ENCODE results near the gene ZNF254.
"Not testable (repeated sequence)": the region's sequence is repeated elsewhere in the genome, so short reads cannot be mapped to it uniquely, and the experiment has no call there.

ZNF254 gene

DNA sequence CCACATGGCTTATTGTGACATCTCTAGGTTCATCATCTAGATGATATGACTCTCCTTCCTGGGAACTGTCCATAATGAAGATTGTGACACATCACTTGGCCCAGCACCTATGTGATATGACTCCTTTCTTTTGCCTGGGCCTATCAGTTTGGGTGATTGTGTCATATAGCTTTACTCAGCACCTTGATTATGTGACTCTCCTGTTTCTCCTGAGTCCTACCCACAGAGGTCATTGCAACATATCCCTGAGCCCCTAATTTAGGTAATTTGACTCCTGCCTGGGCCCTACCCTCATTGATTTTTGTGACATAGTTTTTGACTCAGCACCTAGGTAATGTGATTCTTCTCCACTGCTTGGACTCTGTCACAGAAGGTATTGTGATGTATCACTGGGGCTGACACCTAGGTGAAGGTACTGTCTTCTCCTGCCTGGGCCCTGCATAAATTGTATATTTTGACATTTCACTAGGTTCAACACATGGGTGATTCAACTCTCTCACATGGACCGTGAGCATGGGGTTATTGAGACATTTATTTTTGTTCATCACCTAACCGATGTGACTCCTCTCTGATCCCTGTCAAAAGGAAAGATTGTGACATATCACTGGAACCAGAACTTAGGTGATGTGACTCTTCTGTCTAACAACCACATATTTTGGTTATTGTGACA is 26.2 kb upstream of the ZNF254 start:
- H3K27ac Mint-ChIP-seq = no peak overlapping the region
- H3K36me3 Mint-ChIP-seq (ENCODE audit: low read depth) = peaks cover 57% of the 10 kb centered on the region
- H3K4me3 Mint-ChIP-seq = no peak overlapping the region
- intact Hi-C loops (cut with micrococcal nuclease) = no loop called here
- no peaks in the 10 kb centered on the region for H3K9me3 Mint-ChIP-seq
- H3K27me3 Mint-ChIP-seq = no peaks in the 10 kb centered on the region
- H3K4me1 Mint-ChIP-seq (ENCODE audit: low read depth) = no peaks in the 10 kb centered on the region

DNA sequence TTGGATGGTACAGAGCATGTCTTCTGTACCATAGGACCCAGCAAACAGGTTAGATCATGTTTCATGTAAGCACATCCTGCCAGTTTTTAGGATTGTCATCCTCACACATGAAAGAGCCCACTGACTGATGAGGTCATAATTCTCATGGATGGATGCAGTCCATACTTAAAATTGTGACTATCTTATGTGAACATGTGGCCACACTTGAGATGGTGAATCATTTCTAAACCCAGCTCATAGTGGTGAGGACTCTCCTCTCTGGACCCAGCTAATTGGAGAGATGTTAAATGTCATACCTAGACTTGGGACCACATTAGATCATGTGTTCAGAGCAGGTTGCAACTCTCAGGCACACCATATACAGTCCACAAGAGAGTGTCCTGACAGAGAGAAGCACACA is 24.8 kb upstream of the ZNF254 start:
- intact Hi-C loops (cut with micrococcal nuclease) = no loop called here
- Mint-ChIP-seq H3K27me3 (no peaks in the 10 kb centered on the region), H3K4me1 (ENCODE audit: low read depth) (no peaks in the 10 kb centered on the region), H3K9me3 (no peaks in the 10 kb centered on the region), H3K36me3 (ENCODE audit: low read depth) (peaks cover 61% of the 10 kb centered on the region), H3K4me3 (no peak overlapping the region), H3K27ac (no peak overlapping the region)

DNA sequence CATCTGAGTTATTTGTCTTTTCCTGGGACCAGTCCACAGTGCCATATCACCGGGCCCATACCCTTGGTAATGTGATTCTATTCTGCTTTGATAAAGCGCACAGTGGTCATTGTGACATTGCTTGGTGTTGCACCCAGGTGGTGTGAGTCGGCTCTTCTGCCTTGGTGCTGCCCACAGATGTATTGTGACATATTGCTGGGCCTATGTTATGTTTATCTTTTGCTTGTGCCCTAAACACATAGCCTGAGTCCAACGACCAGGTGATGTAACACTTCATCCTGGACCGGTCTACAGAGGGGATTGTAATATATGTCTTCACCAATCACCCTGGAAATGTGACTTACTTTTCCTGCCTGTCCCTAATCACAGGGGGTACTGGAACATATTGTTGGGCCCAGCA is 23.7 kb upstream of the ZNF254 start:
- intact Hi-C loops (cut with micrococcal nuclease) = no loop called here
- no peak overlapping the region for H3K4me3 Mint-ChIP-seq
- no peaks in the 10 kb centered on the region for H3K27me3 Mint-ChIP-seq
- no peaks in the 10 kb centered on the region for H3K9me3 Mint-ChIP-seq
- peaks cover 64% of the 10 kb centered on the region for H3K36me3 Mint-ChIP-seq (ENCODE audit: low read depth)
- H3K27ac Mint-ChIP-seq = no peak overlapping the region
- H3K4me1 Mint-ChIP-seq (ENCODE audit: low read depth) = no peaks in the 10 kb centered on the region

DNA sequence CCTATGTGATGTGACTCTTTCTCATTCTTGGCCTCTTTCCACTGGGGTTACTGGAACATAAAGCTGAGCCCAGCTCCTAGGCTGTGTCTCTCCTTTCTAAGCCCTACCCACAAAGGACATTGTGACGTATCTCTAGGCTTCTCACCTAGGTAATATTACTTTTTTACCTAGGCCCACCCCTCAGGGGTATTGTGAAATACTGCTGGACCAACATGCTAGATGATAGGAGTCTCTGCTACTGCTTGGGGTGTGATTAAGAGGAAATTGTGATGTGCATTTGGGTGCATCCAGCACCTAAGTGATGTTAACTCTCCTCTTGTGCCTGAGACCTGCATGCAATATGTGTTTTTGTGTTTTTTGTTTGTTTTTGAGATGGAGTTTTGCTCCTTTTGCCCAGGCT is 22.8 kb upstream of the ZNF254 start:
- intact Hi-C loops (cut with micrococcal nuclease) = no loop called here
- Mint-ChIP-seq H3K27me3 (no peaks in the 10 kb centered on the region), H3K36me3 (ENCODE audit: low read depth) (peaks cover 64% of the 10 kb centered on the region), H3K4me3 (no peak overlapping the region), H3K27ac (no peak overlapping the region), H3K9me3 (no peaks in the 10 kb centered on the region), H3K4me1 (ENCODE audit: low read depth) (no peaks in the 10 kb centered on the region)

DNA sequence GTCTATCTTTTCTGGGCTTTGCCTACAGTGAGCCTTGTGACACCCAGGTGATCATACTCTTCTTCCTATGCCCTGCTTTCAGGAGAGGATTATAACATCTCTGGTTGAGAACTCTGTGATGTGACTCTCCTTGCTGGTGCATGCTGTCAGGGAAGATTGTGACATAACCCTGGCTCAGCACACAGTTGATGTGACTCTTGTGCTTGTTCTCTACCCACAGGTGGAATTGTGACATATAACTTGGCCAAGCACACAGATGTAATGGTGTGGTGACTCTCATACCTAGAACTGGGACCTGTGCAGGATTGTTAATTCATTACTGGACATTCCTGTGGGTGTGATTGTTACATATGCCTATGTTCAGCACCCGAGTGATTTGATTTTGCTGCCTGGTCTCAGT is 21.7 kb upstream of the ZNF254 start:
- no peaks in the 10 kb centered on the region for H3K27me3 Mint-ChIP-seq
- no peaks in the 10 kb centered on the region for H3K4me1 Mint-ChIP-seq (ENCODE audit: low read depth)
- H3K27ac Mint-ChIP-seq = no peak overlapping the region
- H3K9me3 Mint-ChIP-seq = no peaks in the 10 kb centered on the region
- intact Hi-C loops (cut with micrococcal nuclease) = no loop called here
- no peak overlapping the region for H3K4me3 Mint-ChIP-seq
- peaks cover 56% of the 10 kb centered on the region for H3K36me3 Mint-ChIP-seq (ENCODE audit: low read depth)

DNA sequence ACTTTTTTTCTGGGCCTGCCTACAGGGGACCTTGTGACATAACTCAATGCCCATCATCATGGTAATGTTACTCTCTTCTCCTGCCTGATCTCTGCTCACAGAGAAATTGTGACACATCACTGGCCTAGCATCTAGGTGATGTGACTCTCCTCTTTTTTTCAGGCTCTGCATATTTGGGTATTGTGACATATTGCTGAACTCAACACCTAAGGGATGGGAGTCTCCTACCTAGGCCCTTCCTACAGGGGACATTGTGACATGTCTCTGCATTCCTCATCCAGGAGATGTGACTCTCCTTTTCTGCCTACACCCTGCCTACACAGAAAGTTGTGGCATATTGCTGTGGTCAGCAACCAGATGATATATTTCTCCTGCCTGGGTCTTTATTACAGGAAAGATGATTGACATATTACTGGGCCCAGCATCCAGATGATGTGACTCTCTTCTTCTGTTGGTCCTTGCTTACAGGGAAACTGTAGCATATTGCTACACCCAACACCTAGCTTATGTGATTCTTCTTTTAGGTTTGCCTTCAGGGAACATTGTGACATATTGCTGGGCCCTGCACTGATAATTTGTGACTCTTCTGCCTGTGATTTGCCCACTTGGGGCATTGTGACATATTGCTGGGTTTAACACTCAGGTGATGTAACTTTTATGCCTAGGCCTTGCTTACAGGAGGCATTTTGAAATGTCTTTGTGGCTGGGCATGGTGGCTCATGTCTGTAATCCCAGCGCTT is 21.0 kb upstream of the ZNF254 start:
- Mint-ChIP-seq H3K27me3 (no peaks in the 10 kb centered on the region), H3K27ac (no peak overlapping the region), H3K4me3 (no peak overlapping the region), H3K4me1 (ENCODE audit: low read depth) (no peaks in the 10 kb centered on the region), H3K36me3 (ENCODE audit: low read depth) (peaks cover 56% of the 10 kb centered on the region), H3K9me3 (no peaks in the 10 kb centered on the region)
- intact Hi-C loops (cut with micrococcal nuclease) = no loop called here

DNA sequence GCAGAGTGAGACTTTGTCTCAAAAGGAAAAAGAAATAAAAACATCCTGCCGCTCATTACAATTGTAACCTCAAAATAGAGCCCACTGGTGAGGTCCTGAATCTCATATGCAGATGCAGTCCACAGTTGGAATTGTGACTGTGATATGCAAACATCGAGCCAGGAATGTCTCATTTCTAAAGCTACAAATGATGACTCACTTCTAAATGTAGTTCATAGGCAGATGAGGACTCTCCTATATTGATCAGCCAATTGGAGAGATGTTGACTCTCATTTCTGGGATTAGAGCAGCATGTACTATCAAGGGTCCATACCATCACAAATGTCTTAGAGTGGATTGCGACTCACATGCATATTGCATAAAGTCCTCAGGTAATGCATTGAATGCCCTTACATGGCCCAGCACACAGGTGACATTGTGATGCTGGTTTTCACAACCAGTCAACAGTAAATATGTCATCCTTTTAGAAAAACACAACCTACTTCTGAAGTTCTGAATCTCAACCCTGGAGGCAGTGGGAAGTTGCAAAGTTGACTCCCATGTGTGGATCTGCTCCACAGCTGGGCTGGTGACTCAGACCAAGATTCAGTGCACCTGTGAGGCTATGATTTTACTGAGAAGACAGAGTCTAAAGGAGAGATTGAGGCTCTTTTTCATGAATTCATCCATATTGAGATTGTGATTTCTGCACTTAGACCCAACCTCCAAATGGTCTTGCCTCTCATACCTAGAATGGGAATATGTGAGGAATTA is 16.9 kb upstream of the ZNF254 start:
- Mint-ChIP-seq H3K4me1 (ENCODE audit: low read depth) (no peaks in the 10 kb centered on the region), H3K36me3 (ENCODE audit: low read depth) (peaks cover 76% of the 10 kb centered on the region), H3K9me3 (peaks cover 12% of the 10 kb centered on the region), H3K4me3 (no peak overlapping the region), H3K27me3 (no peaks in the 10 kb centered on the region), H3K27ac (no peak overlapping the region)
- intact Hi-C loops (cut with micrococcal nuclease) = no loop called here

DNA sequence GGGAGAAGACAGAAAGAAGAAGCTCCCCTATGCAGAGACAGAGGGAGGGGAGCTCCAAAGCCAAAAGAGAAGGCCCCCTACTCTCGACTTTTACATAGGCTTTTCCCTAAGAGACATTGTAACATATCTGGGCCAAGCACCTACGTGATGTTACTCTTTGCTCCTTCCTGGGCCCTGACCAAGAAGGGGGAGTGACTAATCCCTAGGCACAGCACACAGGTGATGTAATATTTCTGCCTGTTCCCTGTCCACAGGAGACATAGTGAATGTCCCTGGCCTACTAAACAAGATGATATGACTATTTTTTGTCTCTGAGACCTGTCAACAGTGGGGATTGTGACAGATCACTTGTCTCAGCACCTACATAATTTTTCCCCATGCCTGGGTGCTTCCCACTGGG is 15.9 kb upstream of the ZNF254 start:
- Mint-ChIP-seq H3K9me3 (peaks cover 18% of the 10 kb centered on the region), H3K36me3 (ENCODE audit: low read depth) (peaks cover 70% of the 10 kb centered on the region), H3K4me3 (no peak overlapping the region), H3K4me1 (ENCODE audit: low read depth) (no peaks in the 10 kb centered on the region), H3K27me3 (no peaks in the 10 kb centered on the region), H3K27ac (no peak overlapping the region)
- intact Hi-C loops (cut with micrococcal nuclease) = no loop called here

DNA sequence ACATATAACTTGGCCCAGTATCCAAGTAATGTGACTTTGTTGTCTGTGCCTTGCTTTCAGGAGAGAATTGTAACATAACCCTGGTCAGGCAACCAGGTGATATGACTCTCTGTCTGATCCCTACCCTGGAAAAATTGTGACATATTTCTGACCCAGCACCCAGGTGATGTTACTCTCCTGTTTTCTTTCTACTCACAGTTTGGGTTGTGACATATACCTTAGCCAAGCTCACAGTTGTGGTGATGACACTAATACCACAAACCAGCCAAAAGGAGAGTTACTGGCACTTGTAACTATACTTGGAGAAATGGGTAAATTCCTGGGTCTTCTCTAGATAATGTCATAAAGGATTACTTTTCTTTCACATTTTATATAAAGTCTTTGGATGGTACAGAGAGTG is 14.3 kb upstream of the ZNF254 start:
- intact Hi-C loops (cut with micrococcal nuclease) = no loop called here
- Mint-ChIP-seq H3K36me3 (ENCODE audit: low read depth) (peaks cover 62% of the 10 kb centered on the region), H3K9me3 (peaks cover 18% of the 10 kb centered on the region), H3K4me1 (ENCODE audit: low read depth) (no peaks in the 10 kb centered on the region), H3K27ac (no peak overlapping the region), H3K4me3 (no peak overlapping the region), H3K27me3 (no peaks in the 10 kb centered on the region)

DNA sequence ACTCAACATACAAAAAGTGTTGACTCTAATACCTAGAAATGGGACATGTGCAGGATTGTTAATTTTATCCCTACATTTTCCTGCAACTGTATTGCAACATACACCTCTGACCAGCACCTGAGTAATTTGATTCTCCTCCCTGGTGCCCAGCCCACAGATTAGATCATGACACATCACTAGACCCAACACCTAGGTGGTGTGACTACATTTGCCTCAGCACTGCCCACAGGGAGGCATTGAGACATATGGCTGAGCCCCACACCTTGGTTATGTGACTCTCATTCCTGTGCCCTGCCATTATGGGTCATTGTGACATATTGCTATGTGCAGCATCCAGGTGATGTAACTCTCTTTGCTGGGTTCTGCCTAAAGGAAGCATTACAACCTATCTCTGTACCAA is 13.2 kb upstream of the ZNF254 start:
- peaks cover 18% of the 10 kb centered on the region for H3K9me3 Mint-ChIP-seq
- H3K36me3 Mint-ChIP-seq (ENCODE audit: low read depth) = peaks cover 52% of the 10 kb centered on the region
- no peak overlapping the region for H3K27ac Mint-ChIP-seq
- no peaks in the 10 kb centered on the region for H3K27me3 Mint-ChIP-seq
- no peaks in the 10 kb centered on the region for H3K4me1 Mint-ChIP-seq (ENCODE audit: low read depth)
- H3K4me3 Mint-ChIP-seq = no peak overlapping the region
- intact Hi-C loops (cut with micrococcal nuclease) = no loop called here

DNA sequence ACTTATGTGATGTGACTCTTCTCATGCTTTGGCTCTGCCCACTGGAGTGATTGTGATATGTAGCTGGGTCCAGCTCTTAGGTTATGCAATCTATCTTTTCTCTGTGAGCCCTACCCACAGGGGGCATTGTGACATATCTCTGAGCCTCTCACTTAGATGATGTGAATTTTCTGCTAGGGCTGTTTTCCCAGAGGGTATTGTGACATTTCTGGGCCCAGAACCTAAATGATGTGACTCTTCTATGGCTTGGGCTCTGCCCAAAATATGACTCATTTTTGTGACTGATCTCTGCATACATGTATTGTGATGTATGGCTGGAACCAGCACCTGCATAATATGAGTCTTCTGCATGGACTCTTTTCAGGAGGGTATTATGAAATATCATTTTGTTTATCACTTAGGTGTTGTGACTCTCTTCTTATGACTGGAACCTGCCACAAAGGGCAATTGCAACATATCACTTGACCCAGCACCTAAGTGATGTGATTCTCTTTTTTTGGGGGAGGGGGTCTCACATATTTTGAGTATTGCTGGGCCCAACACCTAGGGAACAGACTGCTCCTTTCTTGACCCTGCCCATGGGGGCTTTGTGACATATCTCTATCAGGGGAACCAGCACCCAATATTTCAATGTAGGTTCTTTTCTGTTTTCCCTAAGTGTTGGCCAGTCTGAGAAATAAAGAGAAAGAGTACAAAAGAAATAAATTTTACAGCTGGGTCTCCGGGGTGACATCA is 12.1 kb upstream of the ZNF254 start:
- Mint-ChIP-seq H3K36me3 (ENCODE audit: low read depth) (peaks cover 53% of the 10 kb centered on the region), H3K27me3 (no peaks in the 10 kb centered on the region), H3K4me1 (ENCODE audit: low read depth) (peaks cover 6% of the 10 kb centered on the region), H3K4me3 (no peak overlapping the region), H3K9me3 (peaks cover 26% of the 10 kb centered on the region), H3K27ac (no peak overlapping the region)
- intact Hi-C loops (cut with micrococcal nuclease) = no loop called here

DNA sequence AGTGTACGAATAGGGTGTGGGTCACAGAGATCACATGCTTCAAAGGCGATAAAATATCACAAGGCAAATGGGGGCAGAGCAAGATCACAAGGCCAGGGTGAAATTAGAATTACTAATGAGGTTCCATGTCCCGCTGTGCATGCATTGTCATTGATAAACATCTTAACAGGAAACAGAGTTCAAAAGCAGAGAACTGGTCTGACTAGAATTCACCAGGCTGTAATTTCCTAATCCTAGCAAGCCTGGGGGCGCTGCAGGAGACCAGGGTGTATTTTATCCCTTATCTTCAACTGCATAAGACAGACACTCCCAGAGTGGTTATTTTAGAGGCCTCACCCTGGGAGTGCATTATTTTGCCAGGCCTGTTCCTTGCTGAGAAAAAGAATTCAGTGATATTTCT is 11.5 kb upstream of the ZNF254 start:
- H3K27ac Mint-ChIP-seq; intact Hi-C loops (cut with micrococcal nuclease); H3K4me1 Mint-ChIP-seq (ENCODE audit: low read depth); H3K4me3 Mint-ChIP-seq; H3K27me3 Mint-ChIP-seq: not testable (repeated sequence)
- Mint-ChIP-seq H3K9me3 (peaks cover 26% of the 10 kb centered on the region), H3K36me3 (ENCODE audit: low read depth) (peaks cover 48% of the 10 kb centered on the region)

DNA sequence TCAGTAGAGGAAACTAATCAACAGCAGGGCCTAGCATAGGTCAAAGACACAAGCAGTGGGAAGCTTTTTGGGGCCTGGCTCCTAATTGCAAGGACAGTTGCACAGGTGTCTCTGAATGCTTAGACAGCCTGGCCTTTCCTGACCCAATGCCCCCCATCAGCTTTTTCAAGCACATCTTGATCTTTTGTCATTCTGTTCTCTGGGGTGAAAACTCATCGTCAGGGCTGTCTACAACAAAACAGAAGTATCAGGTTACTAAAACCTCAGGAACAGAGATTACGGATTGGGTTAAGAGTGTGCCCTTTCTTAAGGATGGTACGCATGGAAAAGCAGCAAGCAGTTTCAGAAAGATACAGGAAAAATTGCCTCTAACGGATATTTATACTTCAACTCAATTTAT is 8.3 kb upstream of the ZNF254 start:
- H3K36me3 Mint-ChIP-seq (ENCODE audit: low read depth) = peaks cover 28% of the 10 kb centered on the region
- intact Hi-C loops (cut with micrococcal nuclease) = no loop called here
- H3K4me3 Mint-ChIP-seq = no peak overlapping the region
- H3K27ac Mint-ChIP-seq = no peak overlapping the region
- H3K27me3 Mint-ChIP-seq = no peaks in the 10 kb centered on the region
- peaks cover 18% of the 10 kb centered on the region for H3K9me3 Mint-ChIP-seq
- H3K4me1 Mint-ChIP-seq (ENCODE audit: low read depth) = peaks cover 6% of the 10 kb centered on the region

DNA sequence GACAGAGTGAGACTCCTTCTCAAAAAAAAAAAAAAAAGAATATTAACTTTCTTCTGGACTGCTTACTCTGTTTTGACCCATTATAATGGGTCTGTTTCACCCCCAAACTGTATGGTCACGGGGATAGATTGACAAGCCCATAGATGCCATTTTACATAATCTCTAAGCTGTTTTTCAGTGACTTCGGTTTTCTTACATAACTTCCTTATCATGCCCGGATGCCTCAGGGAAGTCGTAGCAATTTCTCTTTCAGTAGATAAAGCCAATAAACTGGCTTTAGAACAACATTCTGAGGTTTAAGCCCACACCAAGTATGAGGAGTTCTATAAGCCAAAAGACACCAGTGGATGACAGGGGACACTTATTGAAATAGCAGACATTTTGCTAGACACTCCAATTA is 5.9 kb upstream of the ZNF254 start:
- peaks cover 13% of the 10 kb centered on the region for H3K36me3 Mint-ChIP-seq (ENCODE audit: low read depth)

More for the DNA sequence above, 5.9 kb upstream of the ZNF254 start:
- intact Hi-C loops (cut with micrococcal nuclease) = no loop called here
- no peaks in the 10 kb centered on the region for H3K27me3 Mint-ChIP-seq
- no peak overlapping the region for H3K4me3 Mint-ChIP-seq
- no peak overlapping the region for H3K27ac Mint-ChIP-seq
- H3K4me1 Mint-ChIP-seq (ENCODE audit: low read depth) = peaks cover 6% of the 10 kb centered on the region
- peaks cover 8% of the 10 kb centered on the region for H3K9me3 Mint-ChIP-seq
